K562 (cell line): ENCODE data around the gene CLIP4. TPM values are rescaled to one million over a fixed set of nuclear protein-coding genes. Genes with fewer than 3 reads are reported as not detected.
"Not testable (repeated sequence)": the region's sequence is repeated elsewhere in the genome, so short reads cannot be mapped to it uniquely, and the experiment has no call there.

Experiments
- ATAC-seq: fragments of 200-7000 bp; cut with Tn5 transposase; 3 replicates; pipeline ENCODE4 v1.9.1; 2020; ENCODE audit warnings: moderate library complexity
- BruUV-seq: library from RNA; stranded (reverse); fragments of 400-500 nt; replicated peaks from 2 replicates; lab custom pipeline; 2021; lab: Mats Ljungman, UMichigan
- CTCF ChIA-PET: fragments of 300-600 bp; formaldehyde crosslinking; extraction: SDS; loops from one replicate; lab custom pipeline; 2021; ENCODE audit warnings: low intra/inter-chr PET ratio; lab: Yijun Ruan, JAX
- POLR2A ChIA-PET: fragments of 300-600, 350-650 bp; sonication (Branson Sonifier 250); formaldehyde crosslinking; extraction: SDS; loops from one replicate; lab custom pipeline; 2021; ENCODE audit warnings: antibody characterized with exemption, inconsistent platforms; lab: Yijun Ruan, JAX
- DNase-seq, 4 experiments: peaks; one replicate each; pipeline versions ENCODE4 v3.0.0 to v3.0.0-alpha.2; 2011 to 2018; ENCODE audit warnings: low spot score in 3 of 4, mixed read lengths in 3 of 4; ENCODE audit errors: extremely low read depth in 1 of 4
- FAIRE-seq: peaks from 2 replicates; lab custom pipeline; 2011; peaks lifted over from hg19 to GRCh38; lab: Jason Lieb, UNC
- H2AFZ ChIP-seq: 2 replicates; pipeline ENCODE4 v1.6.0; 2011; ENCODE audit warnings: low read depth, low read length, control low read depth, inconsistent platforms
- H3K27ac ChIP-seq: fragments of 200-600 bp; 3 replicates; pipeline ENCODE4 v1.8.0; 2011; ENCODE audit warnings: low read depth, mild to moderate bottlenecking, control low read depth, inconsistent platforms, low read length, moderate library complexity, mixed read lengths; ENCODE audit errors: extremely low read depth
- H3K27me3 ChIP-seq, 2 experiments: fragments of 300-600 bp in 1 of 2; 2 replicates in 1 of 2; 3 replicates in 1 of 2; pipeline versions ENCODE4 v1.6.0 to v1.8.0; 2011; ENCODE audit warnings: inconsistent platforms in 2 of 2, low read length in 2 of 2, mild to moderate bottlenecking in 1 of 2, mixed read lengths in 1 of 2, moderate library complexity in 1 of 2; ENCODE audit not compliant: control insufficient read depth in 2 of 2, insufficient read depth in 2 of 2
- H3K36me3 ChIP-seq: fragments of 300-600 bp; 3 replicates; pipeline ENCODE4 v1.8.0; 2011; ENCODE audit warnings: mild to moderate bottlenecking, low read length, inconsistent platforms; ENCODE audit not compliant: control insufficient read depth, insufficient read depth
- H3K4me1 ChIP-seq, 2 experiments: fragments of 200-600 bp in 1 of 2; replicated peaks in 1 of 2; 2 replicates in 1 of 2; 3 replicates in 1 of 2; pipeline versions ENCODE4 v1.5.1 to v1.8.0; 2011; ENCODE audit warnings: inconsistent platforms in 2 of 2, low read length in 2 of 2, mild to moderate bottlenecking in 1 of 2, mixed read lengths in 1 of 2, moderate library complexity in 1 of 2; ENCODE audit not compliant: control insufficient read depth in 2 of 2, insufficient read depth in 2 of 2
- H3K4me2 ChIP-seq: 2 replicates; pipeline ENCODE4 v1.6.1; 2011; ENCODE audit warnings: low read length, control low read depth, inconsistent platforms, mixed read lengths; ENCODE audit not compliant: insufficient read depth
- H3K4me3 ChIP-seq: fragments of 200-600 bp; sonication (generic), shearing (Covaris generic); 2 replicates; pipeline ENCODE4 v1.5.1; 2016; ENCODE audit warnings: control low read depth, inconsistent platforms
- H3K79me2 ChIP-seq: fragments of 200-600 bp; 3 replicates; pipeline ENCODE4 v1.8.0; 2011; ENCODE audit warnings: low read length, inconsistent platforms; ENCODE audit not compliant: control insufficient read depth, insufficient read depth
- H3K9ac ChIP-seq, 2 experiments: 2 replicates each; pipeline versions ENCODE4 v1.6.0 to v1.6.1; 2011; ENCODE audit warnings: low read depth in 2 of 2, low read length in 2 of 2, control low read depth in 1 of 2, inconsistent platforms in 1 of 2, mild to moderate bottlenecking in 1 of 2, mixed read lengths in 1 of 2; ENCODE audit not compliant: insufficient read depth in 1 of 2
- H3K9me1 ChIP-seq: one replicate; pipeline ENCODE4 v1.6.0; 2011; ENCODE audit warnings: inconsistent platforms, mild to moderate bottlenecking, low read length, moderate library complexity; ENCODE audit not compliant: control insufficient read depth, insufficient read depth
- H3K9me3 ChIP-seq: replicated peaks from 2 replicates; pipeline ENCODE4 v1.5.1; 2011; ENCODE audit warnings: low read depth, low read length, inconsistent platforms; ENCODE audit not compliant: control insufficient read depth, insufficient read depth
- H4K20me1 ChIP-seq: replicated peaks from 2 replicates; pipeline ENCODE4 v1.6.1; 2011; ENCODE audit warnings: low read length, inconsistent platforms, mixed read lengths; ENCODE audit not compliant: control insufficient read depth, insufficient read depth
- ERF ChIP-seq: fragments of 450-650 bp; formaldehyde crosslinking; IDR thresholded peaks from 2 replicates; pipeline ENCODE4 v1.4.0; 2020; ENCODE audit warnings: mild to moderate bottlenecking, mixed read lengths
- ZNF449 ChIP-seq: fragments of 250-450 bp; sonication (Bioruptor Pico); IDR thresholded peaks from 2 replicates; pipeline ENCODE4 v1.8.0; 2022; ENCODE audit warnings: moderate library complexity, mild to moderate bottlenecking, inconsistent platforms
- WGBS: fragments of 100-300 bp; shearing (Covaris generic); methylation state at CpG from one replicate; pipeline ENCODE4 v1.1.6; 2016; ENCODE audit warnings: low coverage, mixed read lengths; ENCODE audit not compliant: insufficient coverage; ENCODE audit errors: missing lambda C conversion rate; 5-methylcytosine and 5-hydroxymethylcytosine counted together
- in situ Hi-C: fragments of 300-500 bp; cut with MboI; formaldehyde crosslinking; loops from 4 replicates; pipeline ENCODE4 v1.15.0; 2018; ENCODE audit warnings: inconsistent platforms, mixed read lengths
- intact Hi-C: fragments of 100-400 bp; cut with micrococcal nuclease; formaldehyde crosslinking; loops from 2 replicates; pipeline ENCODE4 v1.14.2; 2022
- polyA plus RNA-seq, 8 experiments: library from polyadenylated mRNA; depleted of rRNA in 4 of 8; stranded (reverse) in 5 of 8; unstranded in 3 of 8; fragments of >200 nt; fragmentation: Nextera tagmentation in 2 of 8; fragmentation: Illumina TruSeq in 1 of 8; extraction: Ambion mirVana in 2 of 8; extraction: Trizol in 1 of 8; gene quantifications; 2 replicates each; pipeline versions ENCODE4 v1.2.1 to v1.2.3, GENCODE V29; 2011 to 2014; ENCODE audit warnings: inconsistent platforms in 1 of 8, missing spikeins in 1 of 8
- total RNA-seq, 7 experiments: library from RNA; depleted of rRNA in 6 of 7; stranded (reverse); fragments of >200 nt in 6 of 7; fragmentation: Illumina TruSeq in 2 of 7; extraction: Trizol in 2 of 7; gene quantifications; 2 replicates each; pipeline versions ENCODE4 v1.2.1 to v1.2.3, GENCODE V29; 2011 to 2021; ENCODE audit warnings: low replicate concordance in 1 of 7

The CLIP4 gene
- total and polyA plus RNA-seq, 9 of the 15 experiments (the other 6 are each of a cell fraction or from before 2014, with no cell fraction given): 0.03 to 0.38 (median 0.13) TPM; not detected in 5

- TF ChIP-seq ZNF449 (CRISPR knock-in tag) (no peak), ERF (CRISPR knock-in tag) (no peak)
Observed at GRCh38 chr2:29106980-29107388, 8.2 kb upstream of the CLIP4 start (continued).

DNA sequence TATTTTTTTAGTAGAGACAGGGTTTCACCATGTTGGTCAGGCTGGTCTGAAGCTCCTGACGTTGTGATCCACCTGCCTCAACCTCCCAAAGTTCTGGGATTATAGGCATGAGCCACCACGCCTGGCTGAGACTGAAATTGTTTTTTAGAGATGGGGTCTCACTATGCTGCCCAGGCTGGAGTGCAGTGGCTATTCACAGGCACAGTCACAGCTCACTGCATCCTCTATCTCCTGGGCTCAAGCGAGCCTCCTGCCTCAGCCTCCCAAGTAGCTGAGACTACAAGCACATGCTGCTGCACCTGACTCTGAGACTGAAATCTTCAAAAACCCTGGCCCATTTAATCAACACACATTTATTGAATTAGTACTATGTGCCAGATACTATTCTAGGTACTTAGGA lies 7.7 kb upstream of the CLIP4 start:
- intact Hi-C loops, H3K9me1 ChIP-seq, FAIRE-seq, ATAC-seq, H2AFZ ChIP-seq, H3K4me3 ChIP-seq, CTCF ChIA-PET, H3K36me3 ChIP-seq, H3K9ac ChIP-seq, H4K20me1 ChIP-seq, H3K27me3 ChIP-seq, H3K27ac ChIP-seq, H3K9me3 ChIP-seq, BruUV-seq, H3K4me1 ChIP-seq, H3K79me2 ChIP-seq, H3K4me2 ChIP-seq, DNase-seq, in situ Hi-C loops: not testable (repeated sequence)
- WGBS: 0% methylated on average over 3 of the region's 3 CpGs
- POLR2A ChIA-PET: interaction anchor here (0.6 kb wide), 2 partner anchors 100 to 469 kb away, joined by 3 to 4 read pairs; no protein-coding TSS in a partner anchor
